K562 (cell line): ENCODE results near the gene WDR27. TPM values are rescaled to one million over a fixed set of nuclear protein-coding genes. Genes with fewer than 3 reads are reported as not detected.

ENCODE experiments used
- ATAC-seq: fragments of 200-7000 bp; cut with Tn5 transposase; 3 replicates; pipeline ENCODE4 v1.9.1; 2020; ENCODE audit warnings: moderate library complexity
- BruUV-seq: library from RNA; stranded (reverse); fragments of 400-500 nt; replicated peaks from 2 replicates; lab custom pipeline; 2021; lab: Mats Ljungman, UMichigan
- CTCF ChIA-PET: fragments of 300-600 bp; formaldehyde crosslinking; extraction: SDS; loops from one replicate; lab custom pipeline; 2021; ENCODE audit warnings: low intra/inter-chr PET ratio; lab: Yijun Ruan, JAX
- POLR2A ChIA-PET: fragments of 300-600, 350-650 bp; sonication (Branson Sonifier 250); formaldehyde crosslinking; extraction: SDS; loops from one replicate; lab custom pipeline; 2021; ENCODE audit warnings: antibody characterized with exemption, inconsistent platforms; lab: Yijun Ruan, JAX
- DNase-seq, 4 experiments: peaks; one replicate each; pipeline versions ENCODE4 v3.0.0 to v3.0.0-alpha.2; 2011 to 2018; ENCODE audit warnings: low spot score in 3 of 4, mixed read lengths in 3 of 4; ENCODE audit errors: extremely low read depth in 1 of 4
- FAIRE-seq: peaks from 2 replicates; lab custom pipeline; 2011; peaks lifted over from hg19 to GRCh38; lab: Jason Lieb, UNC
- H2AFZ ChIP-seq: 2 replicates; pipeline ENCODE4 v1.6.0; 2011; ENCODE audit warnings: low read depth, low read length, control low read depth, inconsistent platforms
- H3K27ac ChIP-seq: fragments of 200-600 bp; 3 replicates; pipeline ENCODE4 v1.8.0; 2011; ENCODE audit warnings: low read depth, mild to moderate bottlenecking, control low read depth, inconsistent platforms, low read length, moderate library complexity, mixed read lengths; ENCODE audit errors: extremely low read depth
- H3K27me3 ChIP-seq, 2 experiments: fragments of 300-600 bp in 1 of 2; 2 replicates in 1 of 2; 3 replicates in 1 of 2; pipeline versions ENCODE4 v1.6.0 to v1.8.0; 2011; ENCODE audit warnings: inconsistent platforms in 2 of 2, low read length in 2 of 2, mild to moderate bottlenecking in 1 of 2, mixed read lengths in 1 of 2, moderate library complexity in 1 of 2; ENCODE audit not compliant: control insufficient read depth in 2 of 2, insufficient read depth in 2 of 2
- H3K36me3 ChIP-seq: fragments of 300-600 bp; 3 replicates; pipeline ENCODE4 v1.8.0; 2011; ENCODE audit warnings: mild to moderate bottlenecking, low read length, inconsistent platforms; ENCODE audit not compliant: control insufficient read depth, insufficient read depth
- H3K4me1 ChIP-seq, 2 experiments: fragments of 200-600 bp in 1 of 2; replicated peaks in 1 of 2; 2 replicates in 1 of 2; 3 replicates in 1 of 2; pipeline versions ENCODE4 v1.5.1 to v1.8.0; 2011; ENCODE audit warnings: inconsistent platforms in 2 of 2, low read length in 2 of 2, mild to moderate bottlenecking in 1 of 2, mixed read lengths in 1 of 2, moderate library complexity in 1 of 2; ENCODE audit not compliant: control insufficient read depth in 2 of 2, insufficient read depth in 2 of 2
- H3K4me2 ChIP-seq: 2 replicates; pipeline ENCODE4 v1.6.1; 2011; ENCODE audit warnings: low read length, control low read depth, inconsistent platforms, mixed read lengths; ENCODE audit not compliant: insufficient read depth
- H3K4me3 ChIP-seq: fragments of 200-600 bp; sonication (generic), shearing (Covaris generic); 2 replicates; pipeline ENCODE4 v1.5.1; 2016; ENCODE audit warnings: control low read depth, inconsistent platforms
- H3K79me2 ChIP-seq: fragments of 200-600 bp; 3 replicates; pipeline ENCODE4 v1.8.0; 2011; ENCODE audit warnings: low read length, inconsistent platforms; ENCODE audit not compliant: control insufficient read depth, insufficient read depth
- H3K9ac ChIP-seq, 2 experiments: 2 replicates each; pipeline versions ENCODE4 v1.6.0 to v1.6.1; 2011; ENCODE audit warnings: low read depth in 2 of 2, low read length in 2 of 2, control low read depth in 1 of 2, inconsistent platforms in 1 of 2, mild to moderate bottlenecking in 1 of 2, mixed read lengths in 1 of 2; ENCODE audit not compliant: insufficient read depth in 1 of 2
- H3K9me1 ChIP-seq: one replicate; pipeline ENCODE4 v1.6.0; 2011; ENCODE audit warnings: inconsistent platforms, mild to moderate bottlenecking, low read length, moderate library complexity; ENCODE audit not compliant: control insufficient read depth, insufficient read depth
- H3K9me3 ChIP-seq: replicated peaks from 2 replicates; pipeline ENCODE4 v1.5.1; 2011; ENCODE audit warnings: low read depth, low read length, inconsistent platforms; ENCODE audit not compliant: control insufficient read depth, insufficient read depth
- H4K20me1 ChIP-seq: replicated peaks from 2 replicates; pipeline ENCODE4 v1.6.1; 2011; ENCODE audit warnings: low read length, inconsistent platforms, mixed read lengths; ENCODE audit not compliant: control insufficient read depth, insufficient read depth
- BDP1 ChIP-seq: IDR thresholded peaks from 3 replicates; pipeline ENCODE4 v1.6.1; 2011; ENCODE audit not compliant: insufficient read length, insufficient read depth
- HNRNPUL1 ChIP-seq: fragments of 200-400 bp; formaldehyde crosslinking; IDR thresholded peaks from 2 replicates; pipeline ENCODE4 v1.6.1; 2017; ENCODE audit warnings: low read length
- ILF3 ChIP-seq: fragments of 450-650 bp; IDR thresholded peaks from 2 replicates; pipeline ENCODE4 v1.6.1; 2018; ENCODE audit warnings: antibody characterized with exemption, mild to moderate bottlenecking, moderate library complexity, borderline replicate concordance
- ILK ChIP-seq: fragments of 450-650 bp; IDR thresholded peaks from 2 replicates; pipeline ENCODE4 v1.6.1; 2016; ENCODE audit warnings: missing genetic modification characterization, low read depth, mild to moderate bottlenecking, missing compliant biosample characterization, moderate library complexity, borderline replicate concordance
- KLF1 ChIP-seq: fragments of 450-650 bp; IDR thresholded peaks from 2 replicates; pipeline ENCODE4 v1.6.1; 2016; ENCODE audit warnings: missing genetic modification characterization, missing compliant biosample characterization
- MECOM ChIP-seq: fragments of 250-450 bp; sonication (Bioruptor Pico); IDR thresholded peaks from 2 replicates; pipeline ENCODE4 v1.8.0; 2022; ENCODE audit warnings: inconsistent platforms
- NR1H2 ChIP-seq: sonication (generic); formaldehyde crosslinking; IDR thresholded peaks from 2 replicates; pipeline ENCODE4 v1.4.0; 2020; ENCODE audit warnings: mild to moderate bottlenecking, missing genetic modification reagents
- POLR2AphosphoS2 ChIP-seq: IDR thresholded peaks from 2 replicates; pipeline ENCODE4 v1.6.1; 2012; ENCODE audit warnings: low read length, improper control_type of control experiment
- RCOR1 ChIP-seq, 2 experiments: IDR thresholded peaks; 2 replicates each; pipeline ENCODE4 v1.6.1; 2012; ENCODE audit warnings: low read depth in 2 of 2, low read length in 2 of 2, borderline replicate concordance in 1 of 2, improper control_type of control experiment in 1 of 2
- SMAD3 ChIP-seq: fragments of 450-650 bp; formaldehyde crosslinking; conservative IDR thresholded peaks from 2 replicates; pipeline ENCODE4 v1.4.0; 2020; ENCODE audit warnings: mild to moderate bottlenecking
- TAL1 ChIP-seq: fragments of 450-650 bp; IDR thresholded peaks from 2 replicates; pipeline ENCODE4 v1.6.1; 2016; ENCODE audit warnings: mild to moderate bottlenecking
- WHSC1 ChIP-seq: IDR thresholded peaks from one replicate; pipeline ENCODE4 v1.6.1; 2012; ENCODE audit warnings: low read length, control low read depth, inconsistent platforms
- ZBTB33 ChIP-seq: sonication (generic); formaldehyde crosslinking; IDR thresholded peaks from 2 replicates; pipeline ENCODE4 v1.8.1; 2023; ENCODE audit warnings: mild to moderate bottlenecking, missing genetic modification reagents
- ZKSCAN8 ChIP-seq: fragments of 200-800 bp; sonication (Bioruptor generic); IDR thresholded peaks from 2 replicates; pipeline ENCODE4 v1.6.1; 2016; ENCODE audit warnings: missing genetic modification characterization, missing compliant biosample characterization
- ZNF239 ChIP-seq: fragments of 250-450 bp; sonication (Bioruptor Pico); IDR thresholded peaks from 2 replicates; pipeline ENCODE4 v1.4.0; 2020; ENCODE audit warnings: mild to moderate bottlenecking
- ZNF444 ChIP-seq: fragments of 250-450 bp; sonication (Bioruptor Pico); IDR thresholded peaks from 2 replicates; pipeline ENCODE4 v1.4.0; 2020; ENCODE audit warnings: mild to moderate bottlenecking, moderate library complexity
- ZNF507 ChIP-seq: conservative IDR thresholded peaks from 2 replicates; pipeline ENCODE4 v1.6.1; 2017; ENCODE audit warnings: missing genetic modification characterization, missing compliant biosample characterization
- WGBS: fragments of 100-300 bp; shearing (Covaris generic); methylation state at CpG from one replicate; pipeline ENCODE4 v1.1.6; 2016; ENCODE audit warnings: low coverage, mixed read lengths; ENCODE audit not compliant: insufficient coverage; ENCODE audit errors: missing lambda C conversion rate; 5-methylcytosine and 5-hydroxymethylcytosine counted together
- in situ Hi-C: fragments of 300-500 bp; cut with MboI; formaldehyde crosslinking; loops from 4 replicates; pipeline ENCODE4 v1.15.0; 2018; ENCODE audit warnings: inconsistent platforms, mixed read lengths
- intact Hi-C: fragments of 100-400 bp; cut with micrococcal nuclease; formaldehyde crosslinking; loops from 2 replicates; pipeline ENCODE4 v1.14.2; 2022
- polyA plus RNA-seq, 8 experiments: library from polyadenylated mRNA; depleted of rRNA in 4 of 8; stranded (reverse) in 5 of 8; unstranded in 3 of 8; fragments of >200 nt; fragmentation: Nextera tagmentation in 2 of 8; fragmentation: Illumina TruSeq in 1 of 8; extraction: Ambion mirVana in 2 of 8; extraction: Trizol in 1 of 8; gene quantifications; 2 replicates each; pipeline versions ENCODE4 v1.2.1 to v1.2.3, GENCODE V29; 2011 to 2014; ENCODE audit warnings: inconsistent platforms in 1 of 8, missing spikeins in 1 of 8
- total RNA-seq, 7 experiments: library from RNA; depleted of rRNA in 6 of 7; stranded (reverse); fragments of >200 nt in 6 of 7; fragmentation: Illumina TruSeq in 2 of 7; extraction: Trizol in 2 of 7; gene quantifications; 2 replicates each; pipeline versions ENCODE4 v1.2.1 to v1.2.3, GENCODE V29; 2011 to 2021; ENCODE audit warnings: low replicate concordance in 1 of 7
- TF ChIP-seq, protein P1 (sequence below): fragments of 250-450 bp; sonication (Bioruptor Pico); IDR thresholded peaks from 2 replicates; pipeline ENCODE4 v1.8.0; 2021; ENCODE audit warnings: mild to moderate bottlenecking, moderate library complexity

The WDR27 gene
- total and polyA plus RNA-seq, 9 of the 15 experiments (the other 6 are each of a cell fraction or from before 2014, with no cell fraction given): 4.3 to 77.2 (median 22.7) TPM

DNA sequence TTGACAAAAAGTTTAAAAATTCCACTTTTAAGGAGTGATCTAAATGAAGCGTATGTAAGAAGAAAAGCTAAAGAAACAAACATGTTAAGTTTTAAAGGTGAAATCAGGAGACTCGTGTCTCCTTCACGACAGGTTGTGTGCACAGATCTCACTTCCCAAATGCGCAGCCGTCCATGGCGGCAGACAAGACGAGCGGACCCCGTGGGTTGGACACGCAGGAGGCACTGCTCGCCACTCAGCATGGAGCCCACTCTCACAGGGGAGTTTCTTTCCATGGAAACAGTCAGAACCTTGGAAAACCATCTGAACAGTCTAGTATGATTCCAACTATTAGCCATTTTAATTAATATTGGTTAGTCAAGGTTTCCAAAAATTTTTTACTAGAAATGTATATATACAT lies 48.9 kb downstream of the WDR27 start:
- Histone ChIP-seq H3K9me1 (no peaks in the 10 kb centered on the region), H2AFZ (no peak overlapping the region), H3K27ac (no peak overlapping the region), H3K36me3 (peaks cover 22% of the 10 kb centered on the region), H3K4me3 (no peak overlapping the region), H3K4me1 (peaks cover 0 to 3% of the 10 kb centered on the region in 2 experiments; a peak in 1 of 5 replicates), H3K4me2 (no peak overlapping the region), H4K20me1 (no peaks in the 10 kb centered on the region), H3K9me3 (no peaks in the 10 kb centered on the region), H3K27me3 (no peaks in the 10 kb centered on the region), H3K79me2 (no peaks in the 10 kb centered on the region), H3K9ac (no peak overlapping the region)
- intact Hi-C loops: no loop called here
- BruUV-seq: no TSS peak
- TF ChIP-seq ZNF507 (tag): no peak
- TF ChIP-seq HNRNPUL1: no peak
- TF ChIP-seq SMAD3 (CRISPR knock-in tag): no peak
- no peak for TF ChIP-seq MECOM (CRISPR knock-in tag)
- TF ChIP-seq RCOR1 (IDR thresholded peaks at IDR 0.05; ENCODE audit: borderline replicate concordance in 1 of 2, low read depth in 2 of 2, low read length in 2 of 2): no peak
- no peak for TF ChIP-seq NR1H2
- TF ChIP-seq, protein P1, sequence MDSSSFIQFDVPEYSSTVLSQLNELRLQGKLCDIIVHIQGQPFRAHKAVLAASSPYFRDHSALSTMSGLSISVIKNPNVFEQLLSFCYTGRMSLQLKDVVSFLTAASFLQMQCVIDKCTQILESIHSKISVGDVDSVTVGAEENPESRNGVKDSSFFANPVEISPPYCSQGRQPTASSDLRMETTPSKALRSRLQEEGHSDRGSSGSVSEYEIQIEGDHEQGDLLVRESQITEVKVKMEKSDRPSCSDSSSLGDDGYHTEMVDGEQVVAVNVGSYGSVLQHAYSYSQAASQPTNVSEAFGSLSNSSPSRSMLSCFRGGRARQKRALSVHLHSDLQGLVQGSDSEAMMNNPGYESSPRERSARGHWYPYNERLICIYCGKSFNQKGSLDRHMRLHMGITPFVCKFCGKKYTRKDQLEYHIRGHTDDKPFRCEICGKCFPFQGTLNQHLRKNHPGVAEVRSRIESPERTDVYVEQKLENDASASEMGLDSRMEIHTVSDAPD: no peak
- no peak for TF ChIP-seq POLR2AphosphoS2
- TF ChIP-seq ILK (tag): no peak
- TF ChIP-seq ZBTB33 (CRISPR knock-in tag): no peak
- TF ChIP-seq ZKSCAN8: no peak
- TF ChIP-seq ZNF444 (CRISPR knock-in tag): no peak
- no peak for TF ChIP-seq ZNF239
- TF ChIP-seq WHSC1: no peak
- TF ChIP-seq KLF1 (tag): no peak
- no peak for TF ChIP-seq BDP1
- no peak for TF ChIP-seq TAL1
- TF ChIP-seq ILF3: no peak
- no peak for DNase-seq
- no peak for ATAC-seq
- ChIA-PET CTCF (no interaction called here), POLR2A (no interaction called here)
- WGBS: 87% methylated on average over 11 of the region's 11 CpGs
- in situ Hi-C loops: no loop called here
- no peak for FAIRE-seq
